ENCODE measurements around the gene SEPTIN5.

Gene SEPTIN5

GRCh38 chr22:19668748-19669147 lies 45.6 kb upstream of the SEPTIN5 start:
- in situ Hi-C loops (cut with HindIII; ENCODE audit: low sequenced_read_pairs) = no loop called here
- TF ChIP-seq CTCF (IDR thresholded peaks at IDR 0.05; ENCODE audit: low read depth, low read length) = no peak
- no peak for DNase-seq (ENCODE audit: low read depth, low spot score)

GRCh38 chr22:19669570-19669969 lies 44.7 kb upstream of the SEPTIN5 start:
- no peak for DNase-seq (ENCODE audit: low read depth, low spot score)
- no peak for TF ChIP-seq CTCF (IDR thresholded peaks at IDR 0.05; ENCODE audit: low read depth, low read length)
- in situ Hi-C loops (cut with HindIII; ENCODE audit: low sequenced_read_pairs) = no loop called here
- no peak overlapping the region for H3K4me3 ChIP-seq (ENCODE audit: low read depth, low read length)

More at GRCh38 chr22:19668748-19669147, 45.6 kb upstream of the SEPTIN5 start:
- H3K4me3 ChIP-seq (ENCODE audit: low read depth, low read length) = no peak overlapping the region

- TF ChIP-seq CTCF (IDR thresholded peaks at IDR 0.05; ENCODE audit: low read depth, low read length) = no peak
- no peak for DNase-seq (ENCODE audit: low read depth, low spot score)
- H3K4me3 ChIP-seq (ENCODE audit: low read depth, low read length) = no peak overlapping the region
- in situ Hi-C loops (cut with HindIII; ENCODE audit: low sequenced_read_pairs) = no loop called here
Observed at GRCh38 chr22:19671316-19671715, 43.0 kb upstream of the SEPTIN5 start.

GRCh38 chr22:19672054-19672776 lies 42.1 kb upstream of the SEPTIN5 start:
- no peak for DNase-seq (ENCODE audit: low read depth, low spot score)
- in situ Hi-C loops (cut with HindIII; ENCODE audit: low sequenced_read_pairs) = no loop called here
- H3K4me3 ChIP-seq (ENCODE audit: low read depth, low read length) = no peak overlapping the region
- no peak for TF ChIP-seq CTCF (IDR thresholded peaks at IDR 0.05; ENCODE audit: low read depth, low read length)

- DNase-seq (ENCODE audit: low read depth, low spot score) = no peak
- in situ Hi-C loops (cut with HindIII; ENCODE audit: low sequenced_read_pairs) = no loop called here
- TF ChIP-seq CTCF (IDR thresholded peaks at IDR 0.05; ENCODE audit: low read depth, low read length) = no peak
- no peak overlapping the region for H3K4me3 ChIP-seq (ENCODE audit: low read depth, low read length)
Observed at GRCh38 chr22:19673660-19674059, 40.6 kb upstream of the SEPTIN5 start.

- H3K4me3 ChIP-seq (ENCODE audit: low read depth, low read length) = no peak overlapping the region
- DNase-seq (ENCODE audit: low read depth, low spot score) = no peak
- in situ Hi-C loops (cut with HindIII; ENCODE audit: low sequenced_read_pairs) = no loop called here
- no peak for TF ChIP-seq CTCF (IDR thresholded peaks at IDR 0.05; ENCODE audit: low read depth, low read length)
Observed at GRCh38 chr22:19674129-19674928, 40.0 kb upstream of the SEPTIN5 start.
